ENCODE measurements around the gene NACA2.

GRCh38 chr17:61542027-61542426 lies 49.0 kb downstream of the NACA2 start:
- TF ChIP-seq CTCF (IDR thresholded peaks at IDR 0.05) = no peak
- TF ChIP-seq POLR2A (IDR thresholded peaks at IDR 0.05) = no peak
